MM.1S (cell line): ENCODE data around the gene LRRC23.

Experiments used
- EZH2 ChIP-seq: fragments of 300-600 bp; sonication (generic); optimal IDR thresholded peaks from 2 replicates; pipeline ENCODE3; 2017; ENCODE audit warnings: low read depth, mild to moderate bottlenecking, antibody characterized with exemption, low read length, mixed read lengths
- EZH2phosphoT487 ChIP-seq: fragments of 300-600 bp; sonication (generic); IDR thresholded peaks from 2 replicates; pipeline ENCODE4 v1.6.1; 2018; ENCODE audit warnings: antibody characterized with exemption, low read length
- TF ChIP-seq, protein P1 (sequence below): fragments of 300-600 bp; sonication (generic); IDR thresholded peaks from 2 replicates; pipeline ENCODE4 v1.5.1; 2016; ENCODE audit warnings: antibody characterized with exemption, low read length, mixed read lengths

GRCh38 chr12:6927379-6928021 lies 22.9 kb downstream of the LRRC23 start, which contains the start of gene ATN1:
- TF ChIP-seq, protein P1, sequence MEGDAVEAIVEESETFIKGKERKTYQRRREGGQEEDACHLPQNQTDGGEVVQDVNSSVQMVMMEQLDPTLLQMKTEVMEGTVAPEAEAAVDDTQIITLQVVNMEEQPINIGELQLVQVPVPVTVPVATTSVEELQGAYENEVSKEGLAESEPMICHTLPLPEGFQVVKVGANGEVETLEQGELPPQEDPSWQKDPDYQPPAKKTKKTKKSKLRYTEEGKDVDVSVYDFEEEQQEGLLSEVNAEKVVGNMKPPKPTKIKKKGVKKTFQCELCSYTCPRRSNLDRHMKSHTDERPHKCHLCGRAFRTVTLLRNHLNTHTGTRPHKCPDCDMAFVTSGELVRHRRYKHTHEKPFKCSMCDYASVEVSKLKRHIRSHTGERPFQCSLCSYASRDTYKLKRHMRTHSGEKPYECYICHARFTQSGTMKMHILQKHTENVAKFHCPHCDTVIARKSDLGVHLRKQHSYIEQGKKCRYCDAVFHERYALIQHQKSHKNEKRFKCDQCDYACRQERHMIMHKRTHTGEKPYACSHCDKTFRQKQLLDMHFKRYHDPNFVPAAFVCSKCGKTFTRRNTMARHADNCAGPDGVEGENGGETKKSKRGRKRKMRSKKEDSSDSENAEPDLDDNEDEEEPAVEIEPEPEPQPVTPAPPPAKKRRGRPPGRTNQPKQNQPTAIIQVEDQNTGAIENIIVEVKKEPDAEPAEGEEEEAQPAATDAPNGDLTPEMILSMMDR, result no peak
- TF ChIP-seq EZH2phosphoT487, result no peak
- no peak for TF ChIP-seq EZH2
